Body of pancreas (tissue), 4 donors: Measurements from ENCODE around the gene GRAMD1C.

Source experiments
- POLR2A ChIP-seq, 3 donors: fragments of 450-650 bp; IDR thresholded peaks; one replicate each; pipeline ENCODE4 v1.6.1; 2016; ENCODE audit warnings: antibody characterized with exemption in 3 of 3, mild to moderate bottlenecking in 2 of 3
- TF ChIP-seq, protein P1 (sequence below), 7 experiments: fragments of 450-650 bp in 4 of 7; fragments of 200-600 bp in 3 of 7; sonication (generic) in 3 of 7; IDR thresholded peaks; one replicate each; pipeline ENCODE4 v1.5.1; 2016 to 2019; ENCODE audit warnings: antibody characterized with exemption in 7 of 7

DNA sequence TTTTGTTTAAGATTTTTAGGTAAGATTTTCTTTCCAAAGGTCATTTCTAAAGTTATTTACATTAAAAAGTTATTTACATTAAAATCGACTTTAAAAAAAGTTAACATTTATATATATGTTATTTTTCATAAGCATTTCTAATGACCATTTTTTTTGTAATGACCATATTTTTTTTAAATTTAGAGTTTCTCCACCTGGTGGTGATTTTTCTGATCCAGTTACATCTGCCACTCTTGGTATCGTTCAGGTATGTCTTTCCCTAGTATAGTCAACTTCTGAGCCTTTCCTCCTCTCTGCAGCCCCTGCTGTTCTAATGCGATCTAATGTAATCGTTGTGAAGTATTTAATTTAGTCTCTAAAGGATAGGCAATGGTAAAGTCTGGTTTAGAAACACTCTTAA is 42.9 kb upstream of the GRAMD1C start:
- TF ChIP-seq, protein P1, sequence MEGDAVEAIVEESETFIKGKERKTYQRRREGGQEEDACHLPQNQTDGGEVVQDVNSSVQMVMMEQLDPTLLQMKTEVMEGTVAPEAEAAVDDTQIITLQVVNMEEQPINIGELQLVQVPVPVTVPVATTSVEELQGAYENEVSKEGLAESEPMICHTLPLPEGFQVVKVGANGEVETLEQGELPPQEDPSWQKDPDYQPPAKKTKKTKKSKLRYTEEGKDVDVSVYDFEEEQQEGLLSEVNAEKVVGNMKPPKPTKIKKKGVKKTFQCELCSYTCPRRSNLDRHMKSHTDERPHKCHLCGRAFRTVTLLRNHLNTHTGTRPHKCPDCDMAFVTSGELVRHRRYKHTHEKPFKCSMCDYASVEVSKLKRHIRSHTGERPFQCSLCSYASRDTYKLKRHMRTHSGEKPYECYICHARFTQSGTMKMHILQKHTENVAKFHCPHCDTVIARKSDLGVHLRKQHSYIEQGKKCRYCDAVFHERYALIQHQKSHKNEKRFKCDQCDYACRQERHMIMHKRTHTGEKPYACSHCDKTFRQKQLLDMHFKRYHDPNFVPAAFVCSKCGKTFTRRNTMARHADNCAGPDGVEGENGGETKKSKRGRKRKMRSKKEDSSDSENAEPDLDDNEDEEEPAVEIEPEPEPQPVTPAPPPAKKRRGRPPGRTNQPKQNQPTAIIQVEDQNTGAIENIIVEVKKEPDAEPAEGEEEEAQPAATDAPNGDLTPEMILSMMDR (IDR thresholded peaks at IDR 0.05): no peak
- TF ChIP-seq POLR2A (IDR thresholded peaks at IDR 0.05): no peak
